ENCODE measurements around the gene CFAP97D2. TPM values are rescaled to one million over a fixed set of nuclear protein-coding genes. Genes with fewer than 3 reads are reported as not detected.
A peak's percentile ranks its signal among the peaks of the same experiment; 100 is the strongest.

CFAP97D2 gene
- total RNA-seq, 2 donors from 2014 or later = not detected

DNA sequence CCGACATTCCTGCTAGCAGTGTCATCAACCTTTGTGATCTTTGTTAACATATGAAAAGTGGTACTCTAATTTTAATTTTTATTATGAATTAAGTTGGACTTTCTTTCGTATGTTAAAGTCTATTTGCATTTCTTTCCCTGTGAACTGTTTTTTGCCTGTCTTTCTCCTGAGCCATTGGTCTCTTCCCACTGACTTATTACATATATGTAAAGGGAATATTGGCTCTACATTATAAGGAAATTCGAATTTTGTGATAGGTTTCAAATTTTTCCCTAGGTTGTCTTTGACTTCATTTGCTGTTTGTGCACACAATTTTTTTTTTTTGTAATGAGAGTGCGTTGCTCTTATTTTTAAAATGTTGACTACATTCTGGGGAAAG is 55.2 kb downstream of the CFAP97D2 start:
- TF ChIP-seq, protein P1, sequence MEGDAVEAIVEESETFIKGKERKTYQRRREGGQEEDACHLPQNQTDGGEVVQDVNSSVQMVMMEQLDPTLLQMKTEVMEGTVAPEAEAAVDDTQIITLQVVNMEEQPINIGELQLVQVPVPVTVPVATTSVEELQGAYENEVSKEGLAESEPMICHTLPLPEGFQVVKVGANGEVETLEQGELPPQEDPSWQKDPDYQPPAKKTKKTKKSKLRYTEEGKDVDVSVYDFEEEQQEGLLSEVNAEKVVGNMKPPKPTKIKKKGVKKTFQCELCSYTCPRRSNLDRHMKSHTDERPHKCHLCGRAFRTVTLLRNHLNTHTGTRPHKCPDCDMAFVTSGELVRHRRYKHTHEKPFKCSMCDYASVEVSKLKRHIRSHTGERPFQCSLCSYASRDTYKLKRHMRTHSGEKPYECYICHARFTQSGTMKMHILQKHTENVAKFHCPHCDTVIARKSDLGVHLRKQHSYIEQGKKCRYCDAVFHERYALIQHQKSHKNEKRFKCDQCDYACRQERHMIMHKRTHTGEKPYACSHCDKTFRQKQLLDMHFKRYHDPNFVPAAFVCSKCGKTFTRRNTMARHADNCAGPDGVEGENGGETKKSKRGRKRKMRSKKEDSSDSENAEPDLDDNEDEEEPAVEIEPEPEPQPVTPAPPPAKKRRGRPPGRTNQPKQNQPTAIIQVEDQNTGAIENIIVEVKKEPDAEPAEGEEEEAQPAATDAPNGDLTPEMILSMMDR (IDR thresholded peaks at IDR 0.05) = no peak
- no peak for DNase-seq (ENCODE audit: low spot score)
- Histone ChIP-seq H3K36me3 (peaks cover 19% of the 10 kb centered on the region), H3K4me3 (peak overlapping the region; percentile 86), H3K9me3 (no peaks in the 10 kb centered on the region), H3K27me3 (no peaks in the 10 kb centered on the region), H3K4me1 (peaks cover 0 to 15% of the 10 kb centered on the region in 2 donors), H3K27ac (peak overlapping the region; percentile 79 to 90)

- Histone ChIP-seq H3K4me3 (peak within 1 kb of the TSS; percentile 86), H3K36me3 (peaks cover 25% of the 10 kb centered on the region), H3K9me3 (no peaks in the 10 kb centered on the region), H3K4me1 (peaks cover 0 to 15% of the 10 kb centered on the region in 2 donors), H3K27ac (peak within 1 kb of the TSS; percentile 79 to 90), H3K27me3 (no peaks in the 10 kb centered on the region)
- TF ChIP-seq, protein P1 (IDR thresholded peaks at IDR 0.05) = peak in 1 of 2 donors; percentile 43
- peak; percentile 95 for DNase-seq (ENCODE audit: low spot score)
Observed at GRCh38 chr13:114234645-114235421, 55.8 kb downstream of the CFAP97D2 start, which contains the start of gene CDC16. Gene CDC16 (plus strand): TSS chr13:114234897. CDS start chr13:114235085, 188 bp downstream.

DNA sequence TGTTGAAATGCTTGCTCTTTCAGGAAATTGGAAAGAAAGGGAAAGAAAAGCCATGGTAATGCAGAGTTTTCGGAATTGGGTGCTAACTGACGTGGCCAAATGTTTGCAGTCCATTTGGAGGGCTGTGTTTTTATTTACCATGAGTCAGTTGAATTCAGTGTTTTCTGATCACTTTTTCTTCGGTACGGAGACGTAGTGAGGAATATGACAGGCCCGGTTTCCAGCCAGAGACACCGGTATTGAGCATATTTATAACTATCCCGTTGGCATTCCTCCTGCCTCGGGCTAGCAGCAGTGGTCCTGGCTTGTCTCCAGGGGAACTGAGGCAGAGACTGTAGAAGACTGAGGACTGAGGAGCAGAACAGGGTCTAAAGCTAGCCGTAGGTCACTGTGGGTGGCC is 56.6 kb downstream of the CFAP97D2 start:
- peak overlapping the region; percentile 86 for H3K4me3 ChIP-seq
- H3K4me1 ChIP-seq = peaks cover 0 to 15% of the 10 kb centered on the region in 2 donors
- no peaks in the 10 kb centered on the region for H3K9me3 ChIP-seq
- H3K27ac ChIP-seq = peak overlapping the region; percentile 79 to 90
- H3K27me3 ChIP-seq = no peaks in the 10 kb centered on the region
- DNase-seq (ENCODE audit: low spot score) = no peak
- TF ChIP-seq, protein P1 (IDR thresholded peaks at IDR 0.05) = no peak
- peaks cover 34% of the 10 kb centered on the region for H3K36me3 ChIP-seq

DNA sequence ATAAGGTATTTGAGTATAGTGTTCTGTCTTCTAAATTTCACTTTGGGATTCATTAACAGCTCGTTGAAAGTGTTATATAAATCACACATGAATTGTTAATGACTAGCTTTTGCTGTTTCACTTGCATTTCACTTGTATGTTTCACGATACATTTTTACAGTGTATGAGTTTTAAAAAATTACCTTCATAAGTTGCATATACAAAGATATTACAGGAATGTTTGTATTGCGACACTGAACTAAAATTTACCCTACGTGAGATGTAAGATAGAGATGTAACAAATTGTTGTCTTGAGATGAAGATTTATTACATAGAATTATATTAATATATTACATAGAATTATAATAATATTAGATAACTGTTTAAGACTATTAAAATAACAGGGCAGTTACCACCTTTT is 57.2 kb downstream of the CFAP97D2 start:
- TF ChIP-seq, protein P1 (IDR thresholded peaks at IDR 0.05) = no peak
- no peak for DNase-seq (ENCODE audit: low spot score)
- Histone ChIP-seq H3K4me1 (peaks cover 0 to 15% of the 10 kb centered on the region in 2 donors), H3K36me3 (peaks cover 39% of the 10 kb centered on the region), H3K27ac (peak overlapping the region; percentile 79 to 90), H3K4me3 (peak overlapping the region in 1 of 2 donors; percentile 86), H3K27me3 (no peaks in the 10 kb centered on the region), H3K9me3 (no peaks in the 10 kb centered on the region)

DNA sequence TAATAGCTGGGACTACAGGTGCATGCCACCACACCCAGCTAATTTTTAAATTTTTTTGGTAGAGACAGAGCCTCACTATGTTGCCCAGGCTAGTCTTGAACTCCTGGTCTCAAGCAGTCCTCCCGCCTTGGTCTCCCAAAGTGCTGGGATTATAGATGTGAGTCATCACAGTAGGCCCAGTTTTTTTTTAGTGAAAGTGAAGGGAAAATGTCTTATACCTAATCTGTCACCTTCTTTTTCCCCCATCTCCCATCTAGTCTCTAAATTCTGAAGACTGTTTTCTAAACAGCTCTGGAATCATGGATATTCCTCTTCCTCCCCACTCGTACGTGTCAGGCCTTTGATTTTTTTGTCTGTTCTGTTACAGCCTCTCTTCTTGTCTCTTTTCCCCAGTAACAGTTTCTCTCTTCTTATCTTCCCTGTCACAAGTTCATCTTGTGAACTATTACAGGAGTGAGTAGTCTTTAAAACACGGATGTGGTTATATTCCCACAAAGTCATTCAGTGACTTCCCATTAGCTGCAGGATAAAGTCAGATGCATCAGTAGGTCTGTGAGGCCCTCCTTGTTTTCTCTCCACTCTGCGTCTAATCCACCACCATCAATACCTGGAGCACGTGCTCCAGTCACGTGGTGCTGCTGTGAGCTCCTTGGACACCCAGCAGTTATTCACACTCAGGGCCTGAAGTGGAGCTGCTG is 58.5 kb downstream of the CFAP97D2 start:
- TF ChIP-seq, protein P1 (IDR thresholded peaks at IDR 0.05) = no peak
- Histone ChIP-seq H3K36me3 (peaks cover 52% of the 10 kb centered on the region), H3K27me3 (no peaks in the 10 kb centered on the region), H3K4me3 (no peak overlapping the region), H3K9me3 (no peaks in the 10 kb centered on the region), H3K4me1 (peaks cover 0 to 15% of the 10 kb centered on the region in 2 donors), H3K27ac (no peak overlapping the region)
- no peak for DNase-seq (ENCODE audit: low spot score)

Data from right atrium auricular region (tissue), 2 donors.